Smooth muscle cell (in vitro differentiated cells): Measurements from ENCODE around the gene FNDC10. TPM values are rescaled to one million over a fixed set of nuclear protein-coding genes. Genes with fewer than 3 reads are reported as not detected.

Source experiments
- DNase-seq: peaks from one replicate; lab custom pipeline; 2025; ENCODE audit not compliant: unreplicated experiment; lab: John Stamatoyannopoulos, UW
- H2AFZ ChIP-seq: fragments of 200-600 bp; sonication (generic); 2 replicates; pipeline ENCODE4 v1.6.0; 2016; ENCODE audit warnings: antibody characterized with exemption, low read depth, mild to moderate bottlenecking
- H3F3A ChIP-seq: fragments of 200-600 bp; sonication (generic); 2 replicates; pipeline ENCODE4 v1.6.0; 2017; ENCODE audit warnings: antibody characterized with exemption, low read depth
- H3K27ac ChIP-seq: fragments of 200-600 bp; sonication (generic); 2 replicates; pipeline ENCODE4 v1.5.1; 2016; ENCODE audit warnings: low read depth, mild to moderate bottlenecking
- H3K27me3 ChIP-seq: fragments of 200-600 bp; sonication (generic); 2 replicates; pipeline ENCODE4 v1.6.1; 2016; ENCODE audit warnings: low read depth, mild to moderate bottlenecking
- H3K36me3 ChIP-seq: fragments of 200-600 bp; sonication (generic); 2 replicates; pipeline ENCODE4 v1.5.1; 2016; ENCODE audit warnings: low read depth
- H3K4me1 ChIP-seq: fragments of 200-600 bp; sonication (generic); 2 replicates; pipeline ENCODE4 v1.5.1; 2016; ENCODE audit warnings: low read depth
- H3K4me2 ChIP-seq: fragments of 200-600 bp; sonication (generic); 2 replicates; pipeline ENCODE4 v1.6.0; 2016; ENCODE audit warnings: mild to moderate bottlenecking
- H3K4me3 ChIP-seq: fragments of 200-600 bp; sonication (generic); 2 replicates; pipeline ENCODE4 v1.5.1; 2016; ENCODE audit warnings: mild to moderate bottlenecking
- H3K79me2 ChIP-seq: fragments of 200-600 bp; sonication (generic); 2 replicates; pipeline ENCODE4 v1.6.0; 2016; ENCODE audit warnings: low read depth, mild to moderate bottlenecking
- H3K9ac ChIP-seq: fragments of 200-600 bp; sonication (generic); 2 replicates; pipeline ENCODE4 v1.6.0; 2016; ENCODE audit warnings: low read depth
- H3K9me3 ChIP-seq: fragments of 200-600 bp; sonication (generic); replicated peaks from 2 replicates; pipeline ENCODE4 v1.5.1; 2016; ENCODE audit warnings: low read depth
- H4K20me1 ChIP-seq: fragments of 200-600 bp; sonication (generic); 2 replicates; pipeline ENCODE4 v1.6.0; 2016; ENCODE audit warnings: low read depth
- CTCF ChIP-seq: fragments of 200-600 bp; sonication (generic); IDR thresholded peaks from 2 replicates; pipeline ENCODE4 v1.5.1; 2017; ENCODE audit warnings: borderline replicate concordance, mild to moderate bottlenecking, antibody characterized with exemption; ENCODE audit not compliant: insufficient read depth, poor library complexity, severe bottlenecking
- WGBS: methylation state at CpG from one replicate; pipeline ENCODE4 v1.1.7; 2016; ENCODE audit warnings: low lambda C conversion rate; 5-methylcytosine and 5-hydroxymethylcytosine counted together
- polyA plus RNA-seq: library from polyadenylated mRNA; unstranded; fragments of >200 nt; fragmentation: Nextera tagmentation; extraction: Ambion mirVana; gene quantifications from 2 replicates; pipeline ENCODE4 v1.2.1, GENCODE V29; 2016
- total RNA-seq: library from RNA; depleted of rRNA; stranded (reverse); fragments of >200 nt; gene quantifications from 2 replicates; pipeline ENCODE4 v1.2.3, GENCODE V29; 2014

The FNDC10 gene
- total and polyA plus RNA-seq, 2 experiments from 2014 or later: 9.1 to 22.5 TPM

DNA sequence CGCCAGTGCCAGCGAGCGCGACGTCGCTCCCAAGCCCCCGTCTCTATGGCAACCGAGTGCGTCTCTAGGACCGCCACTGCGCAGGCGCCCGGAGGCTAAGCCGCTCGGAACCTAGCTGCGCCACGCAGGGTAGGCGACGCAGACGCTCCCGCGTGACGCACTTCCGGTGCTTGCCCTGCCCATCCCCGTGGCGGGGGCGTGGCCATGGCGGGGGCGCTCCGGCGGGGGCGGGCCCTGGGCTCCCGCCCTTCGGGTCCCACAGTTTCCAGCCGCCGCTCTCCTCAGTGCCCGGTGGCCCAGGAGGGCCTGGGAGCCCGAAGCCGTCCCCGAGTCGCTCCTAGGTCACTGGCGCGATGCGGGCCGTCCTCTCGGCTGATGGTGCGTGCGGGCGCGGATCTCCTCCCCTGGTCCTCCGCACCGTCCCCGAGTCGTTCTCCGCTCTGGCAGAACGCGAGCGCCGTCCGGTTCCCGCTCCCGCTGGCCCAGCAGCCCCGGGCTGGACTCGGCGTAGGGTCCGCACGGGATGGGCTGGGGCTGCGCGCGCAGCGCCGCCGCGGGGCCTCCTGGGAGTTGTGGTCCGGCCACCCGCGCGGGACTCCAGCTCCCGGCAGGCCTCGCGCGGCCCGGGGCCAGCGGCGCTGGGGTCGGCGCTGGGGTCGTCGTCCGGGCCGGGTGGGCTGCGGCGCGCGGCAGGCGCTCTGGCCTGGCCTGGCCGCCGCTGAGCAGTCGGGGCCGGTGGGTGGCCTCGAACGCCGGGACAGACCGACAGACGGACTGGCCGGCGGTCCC lies 15.5 kb upstream of the FNDC10 start, which contains the start of gene MIB2:
TSS of gene MIB2 (plus strand) at position 245 of the 789 bp plus-strand sequence. CDS start 7,953 bp downstream, outside the sequence.
- TF ChIP-seq CTCF: no peak
- Histone ChIP-seq H3K9me3 (no peaks in the 10 kb centered on the region), H3K4me1 (peaks cover 15% of the 10 kb centered on the region)

GRCh38 chr1:1614954-1615255 lies 15.0 kb upstream of the FNDC10 start:
- Histone ChIP-seq H3F3A (peaks cover 4% of the 10 kb centered on the region), H3K9ac (peak overlapping the region; percentile 100), H4K20me1 (peaks cover 54% of the 10 kb centered on the region), H3K4me3 (peak overlapping the region; percentile 97), H3K9me3 (no peaks in the 10 kb centered on the region), H3K27me3 (no peaks in the 10 kb centered on the region), H3K27ac (peak overlapping the region; percentile 100), H3K4me2 (peak overlapping the region; percentile 91), H2AFZ (no peak overlapping the region), H3K79me2 (peaks cover 40% of the 10 kb centered on the region), H3K4me1 (peaks cover 15% of the 10 kb centered on the region), H3K36me3 (no peaks in the 10 kb centered on the region)
- no peak for TF ChIP-seq CTCF
- 3% methylated on average over 23 of the region's 23 CpGs for WGBS
- DNase-seq: no peak

More for the DNA sequence above, 15.5 kb upstream of the FNDC10 start, which contains the start of gene MIB2:
- no peaks in the 10 kb centered on the region for H3K27me3 ChIP-seq
- H3K4me2 ChIP-seq: peak within 1 kb of the TSS; percentile 91
- H3F3A ChIP-seq: peaks cover 4% of the 10 kb centered on the region
- H3K9ac ChIP-seq: peak within 1 kb of the TSS; percentile 100
- peaks cover 40% of the 10 kb centered on the region for H3K79me2 ChIP-seq
- peak within 1 kb of the TSS; percentile 100 for H3K27ac ChIP-seq
- peak within 1 kb of the TSS; percentile 97 for H3K4me3 ChIP-seq
- H4K20me1 ChIP-seq: peaks cover 59% of the 10 kb centered on the region
- no peaks in the 10 kb centered on the region for H3K36me3 ChIP-seq
- under 1% methylated on average over 83 of the region's 107 CpGs for WGBS
- no peak within 1 kb of the TSS for H2AFZ ChIP-seq
- DNase-seq: peak; percentile 97

- H2AFZ ChIP-seq: no peak overlapping the region
- H3K4me2 ChIP-seq: peak overlapping the region; percentile 91
- H3K36me3 ChIP-seq: no peaks in the 10 kb centered on the region
- peak overlapping the region; percentile 100 for H3K9ac ChIP-seq
- TF ChIP-seq CTCF: no peak
- peak overlapping the region; percentile 100 for H3K27ac ChIP-seq
- no peaks in the 10 kb centered on the region for H3K27me3 ChIP-seq
- WGBS: 19% methylated on average over 30 of the region's 30 CpGs
- H3K79me2 ChIP-seq: peaks cover 35% of the 10 kb centered on the region
- peaks cover 49% of the 10 kb centered on the region for H4K20me1 ChIP-seq
- peak overlapping the region; percentile 97 for H3K4me3 ChIP-seq
- peak; percentile 44 for DNase-seq
- H3K9me3 ChIP-seq: no peaks in the 10 kb centered on the region
- peaks cover 15% of the 10 kb centered on the region for H3K4me1 ChIP-seq
- H3F3A ChIP-seq: peaks cover 4% of the 10 kb centered on the region
These were observed 14.4 kb upstream of the FNDC10 start for GRCh38 chr1:1614204-1614953.
